ENCODE measurements around the gene PASD1. TPM values are rescaled to one million over a fixed set of nuclear protein-coding genes. Genes with fewer than 3 reads are reported as not detected.

Gene PASD1
- total RNA-seq, 4 donors from 2014 or later = not detected

- TF ChIP-seq CTCF (IDR thresholded peaks at IDR 0.05; ENCODE audit: low read depth) = no peak
Measured at GRCh38 chrX:151675121-151675746, 111.8 kb downstream of the PASD1 start.

GRCh38 chrX:151676196-151676595, 112.7 kb downstream of the PASD1 start:
- no peak for TF ChIP-seq CTCF (IDR thresholded peaks at IDR 0.05; ENCODE audit: low read depth)

- TF ChIP-seq CTCF (IDR thresholded peaks at IDR 0.05; ENCODE audit: low read depth) = no peak
Measured at GRCh38 chrX:151679798-151680402, 116.4 kb downstream of the PASD1 start.

- TF ChIP-seq CTCF (IDR thresholded peaks at IDR 0.05; ENCODE audit: low read depth) = no peak
Measured at GRCh38 chrX:151680805-151681204, 117.3 kb downstream of the PASD1 start.

- no peak for TF ChIP-seq CTCF (IDR thresholded peaks at IDR 0.05; ENCODE audit: low read depth)
Measured at GRCh38 chrX:151687635-151688034, 124.2 kb downstream of the PASD1 start.

- no peak for TF ChIP-seq CTCF (IDR thresholded peaks at IDR 0.05; ENCODE audit: low read depth)
Measured at GRCh38 chrX:151688695-151689094, 125.2 kb downstream of the PASD1 start.

GRCh38 chrX:151692825-151693224, 129.3 kb downstream of the PASD1 start:
- TF ChIP-seq CTCF (IDR thresholded peaks at IDR 0.05; ENCODE audit: low read depth) = no peak
